GM12874 (cell line): ENCODE results near the gene RNF175.

ENCODE experiments used
- CTCF ChIP-seq: IDR thresholded peaks from 2 replicates; pipeline ENCODE4 v1.5.1; 2011; ENCODE audit warnings: low read depth, mild to moderate bottlenecking, control low read depth, low read length, moderate library complexity; ENCODE audit not compliant: insufficient read depth

The RNF175 gene

GRCh38 chr4:153704522-153704921 is 55.3 kb downstream of the RNF175 start:
- no peak for TF ChIP-seq CTCF

- TF ChIP-seq CTCF = no peak
These were observed 74.9 kb downstream of the RNF175 start for GRCh38 chr4:153684971-153685371.

- no peak for TF ChIP-seq CTCF
These were observed 75.4 kb downstream of the RNF175 start, which contains the start of gene TLR2 for GRCh38 chr4:153684182-153684970. TSS of gene TLR2 (plus strand) at chr4:153684280. CDS start at chr4:153702908, 18,628 bp downstream.

GRCh38 chr4:153683763-153684181 is 76.1 kb downstream of the RNF175 start:
- TF ChIP-seq CTCF = no peak

GRCh38 chr4:153679486-153679885 is 80.3 kb downstream of the RNF175 start:
- TF ChIP-seq CTCF = no peak

- no peak for TF ChIP-seq CTCF
These were observed 82.8 kb downstream of the RNF175 start for GRCh38 chr4:153676984-153677383.

GRCh38 chr4:153676486-153676885 is 83.3 kb downstream of the RNF175 start:
- TF ChIP-seq CTCF = no peak
